Progenitor cell of endocrine pancreas (in vitro differentiated cells): ENCODE results near the gene CHST6. TPM values are rescaled to one million over a fixed set of nuclear protein-coding genes. Genes with fewer than 3 reads are reported as not detected.
"Not testable (repeated sequence)": the region's sequence is repeated elsewhere in the genome, so short reads cannot be mapped to it uniquely, and the experiment has no call there.

Source experiments
- DNase-seq: peaks from one replicate; pipeline ENCODE4 v3.0.0; 2021; ENCODE audit warnings: low spot score; ENCODE audit not compliant: unreplicated experiment
- H3K27ac Mint-ChIP-seq: 2 replicates; pipeline ENCODE4 v1.8.0; 2021; ENCODE audit warnings: mild to moderate bottlenecking, moderate library complexity, mixed read lengths
- H3K27me3 Mint-ChIP-seq: 2 replicates; pipeline ENCODE4 v1.8.0; 2021; ENCODE audit warnings: mixed read lengths
- H3K36me3 Mint-ChIP-seq: 2 replicates; pipeline ENCODE4 v1.8.0; 2022; ENCODE audit warnings: mixed read lengths; ENCODE audit not compliant: insufficient read depth
- H3K4me1 Mint-ChIP-seq: 2 replicates; pipeline ENCODE4 v1.8.0; 2021; ENCODE audit warnings: low read depth, mixed read lengths
- H3K4me3 Mint-ChIP-seq: 2 replicates; pipeline ENCODE4 v1.8.0; 2021; ENCODE audit warnings: low read depth, mild to moderate bottlenecking, moderate library complexity, mixed read lengths
- H3K9me3 Mint-ChIP-seq: 2 replicates; pipeline ENCODE4 v1.8.0; 2021; ENCODE audit warnings: low read depth, mixed read lengths
- total RNA-seq: library from RNA; stranded (reverse); gene quantifications from 2 replicates; pipeline ENCODE4 v1.2.1, GENCODE V29; 2021
- TF ChIP-seq, protein P1 (sequence below): fragments of 200-600 bp; sonication (generic); IDR thresholded peaks from one replicate; pipeline ENCODE4 v1.5.0; 2021; ENCODE audit warnings: antibody characterized with exemption, mild to moderate bottlenecking; ENCODE audit not compliant: unreplicated experiment

CHST6 gene
- total RNA-seq, 1 donor from 2014 or later, result 7.7 TPM

DNA sequence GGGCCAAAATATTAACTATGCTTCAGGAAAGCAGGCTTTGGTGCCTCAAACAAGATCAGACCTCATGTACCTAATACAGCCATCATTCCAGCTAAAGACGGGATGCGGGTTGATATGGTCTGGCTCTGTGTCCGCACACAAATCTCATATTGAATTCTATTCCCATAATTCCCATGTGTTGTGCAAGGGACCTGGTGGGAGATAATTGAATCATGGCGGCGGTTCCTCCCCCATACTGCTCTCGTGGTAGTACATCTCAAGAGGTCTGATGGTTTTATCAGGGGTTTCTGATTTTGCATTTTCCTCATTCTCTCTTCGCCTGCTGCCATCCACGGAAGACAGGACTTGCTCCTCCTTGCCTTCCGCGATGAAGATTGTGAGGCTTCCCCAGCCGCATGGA lies 19.1 kb upstream of the CHST6 start:
- Mint-ChIP-seq H3K36me3 (no peaks in the 10 kb centered on the region), H3K4me3 (no peak overlapping the region)

DNA sequence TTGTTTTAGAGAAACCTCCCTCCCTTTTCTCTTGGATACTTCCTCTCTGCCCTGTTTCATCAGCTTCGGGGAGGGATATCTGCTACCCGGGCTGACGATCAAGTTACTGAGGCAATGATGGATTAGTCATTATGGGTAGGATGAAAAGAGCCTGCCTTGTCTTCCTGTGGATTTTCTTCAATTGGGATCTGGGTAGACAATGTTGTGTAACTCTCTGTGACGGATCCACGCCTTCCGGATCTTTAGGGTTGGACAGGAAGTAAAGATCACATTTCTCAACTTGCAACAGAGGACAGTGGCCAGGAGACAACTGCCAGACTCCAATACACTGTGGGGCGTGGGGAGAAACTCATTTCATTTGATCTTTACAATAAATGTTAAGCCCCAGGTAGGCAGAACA lies 11.3 kb upstream of the CHST6 start:
- TF ChIP-seq, protein P1, sequence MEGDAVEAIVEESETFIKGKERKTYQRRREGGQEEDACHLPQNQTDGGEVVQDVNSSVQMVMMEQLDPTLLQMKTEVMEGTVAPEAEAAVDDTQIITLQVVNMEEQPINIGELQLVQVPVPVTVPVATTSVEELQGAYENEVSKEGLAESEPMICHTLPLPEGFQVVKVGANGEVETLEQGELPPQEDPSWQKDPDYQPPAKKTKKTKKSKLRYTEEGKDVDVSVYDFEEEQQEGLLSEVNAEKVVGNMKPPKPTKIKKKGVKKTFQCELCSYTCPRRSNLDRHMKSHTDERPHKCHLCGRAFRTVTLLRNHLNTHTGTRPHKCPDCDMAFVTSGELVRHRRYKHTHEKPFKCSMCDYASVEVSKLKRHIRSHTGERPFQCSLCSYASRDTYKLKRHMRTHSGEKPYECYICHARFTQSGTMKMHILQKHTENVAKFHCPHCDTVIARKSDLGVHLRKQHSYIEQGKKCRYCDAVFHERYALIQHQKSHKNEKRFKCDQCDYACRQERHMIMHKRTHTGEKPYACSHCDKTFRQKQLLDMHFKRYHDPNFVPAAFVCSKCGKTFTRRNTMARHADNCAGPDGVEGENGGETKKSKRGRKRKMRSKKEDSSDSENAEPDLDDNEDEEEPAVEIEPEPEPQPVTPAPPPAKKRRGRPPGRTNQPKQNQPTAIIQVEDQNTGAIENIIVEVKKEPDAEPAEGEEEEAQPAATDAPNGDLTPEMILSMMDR, result no peak
- peaks cover 3% of the 10 kb centered on the region for H3K9me3 Mint-ChIP-seq
- H3K27ac Mint-ChIP-seq, result no peak overlapping the region

More for the DNA sequence above, 19.1 kb upstream of the CHST6 start:
- TF ChIP-seq, protein P1, result no peak
- Mint-ChIP-seq H3K27me3 (no peaks in the 10 kb centered on the region), H3K4me1 (peaks cover 9% of the 10 kb centered on the region), H3K9me3 (no peaks in the 10 kb centered on the region), H3K27ac (no peak overlapping the region)
- no peak for DNase-seq

DNA sequence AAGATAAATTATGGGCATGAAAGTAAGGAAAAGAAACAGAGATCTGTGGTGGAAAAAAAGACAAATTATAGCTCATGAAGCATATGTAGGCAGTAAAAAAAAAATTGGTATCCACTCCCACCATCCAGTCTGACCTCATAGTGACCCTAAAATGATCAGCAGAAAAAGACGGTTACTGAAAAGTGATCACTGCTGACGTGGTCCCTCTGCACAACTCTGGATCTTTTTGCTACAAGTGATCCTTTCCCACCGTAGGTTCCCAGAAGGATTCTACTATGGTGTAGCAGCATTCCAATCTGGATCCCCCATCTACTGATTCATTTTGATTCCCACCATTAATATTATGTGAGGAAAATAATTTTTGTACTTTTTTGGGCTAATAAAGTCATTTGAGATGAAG lies 10.9 kb upstream of the CHST6 start:
- H3K36me3 Mint-ChIP-seq, result no peaks in the 10 kb centered on the region
- H3K27ac Mint-ChIP-seq, result no peak overlapping the region
- H3K27me3 Mint-ChIP-seq, result peaks cover 8% of the 10 kb centered on the region
- no peak overlapping the region for H3K4me3 Mint-ChIP-seq
- DNase-seq, result no peak
- peaks cover 3% of the 10 kb centered on the region for H3K4me1 Mint-ChIP-seq
- peaks cover 3% of the 10 kb centered on the region for H3K9me3 Mint-ChIP-seq
- TF ChIP-seq, protein P1, result no peak

More for the DNA sequence above, 11.3 kb upstream of the CHST6 start:
- Mint-ChIP-seq H3K36me3 (no peaks in the 10 kb centered on the region), H3K4me1 (peaks cover 3% of the 10 kb centered on the region), H3K4me3 (no peak overlapping the region), H3K27me3 (peaks cover 8% of the 10 kb centered on the region)
- DNase-seq, result no peak

DNA sequence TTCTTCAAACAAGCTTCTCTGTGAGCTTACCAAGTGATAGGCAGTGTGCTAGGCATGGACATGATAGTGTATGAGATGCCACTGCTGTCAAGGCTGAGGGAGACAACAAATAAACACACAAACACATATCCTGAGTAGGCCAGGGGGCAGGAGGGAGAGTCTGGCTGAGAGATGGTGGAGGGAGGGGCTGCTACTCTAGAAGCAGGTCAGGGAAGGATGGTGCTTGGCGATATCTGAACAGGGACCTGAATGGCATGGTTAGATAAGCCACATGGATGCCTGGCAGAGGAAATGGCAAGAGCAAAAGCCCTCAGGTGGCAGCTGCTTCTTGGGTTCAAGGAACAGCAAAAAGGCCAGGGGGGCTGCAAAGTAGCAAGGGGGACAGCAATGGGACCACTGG lies 8.6 kb upstream of the CHST6 start:
- Mint-ChIP-seq H3K27me3 (peaks cover 8% of the 10 kb centered on the region), H3K27ac (no peak overlapping the region), H3K4me1 (peaks cover 3% of the 10 kb centered on the region), H3K4me3 (no peak overlapping the region), H3K36me3 (no peaks in the 10 kb centered on the region), H3K9me3 (peaks cover 3% of the 10 kb centered on the region)
- DNase-seq, result no peak
- TF ChIP-seq, protein P1, result no peak

DNA sequence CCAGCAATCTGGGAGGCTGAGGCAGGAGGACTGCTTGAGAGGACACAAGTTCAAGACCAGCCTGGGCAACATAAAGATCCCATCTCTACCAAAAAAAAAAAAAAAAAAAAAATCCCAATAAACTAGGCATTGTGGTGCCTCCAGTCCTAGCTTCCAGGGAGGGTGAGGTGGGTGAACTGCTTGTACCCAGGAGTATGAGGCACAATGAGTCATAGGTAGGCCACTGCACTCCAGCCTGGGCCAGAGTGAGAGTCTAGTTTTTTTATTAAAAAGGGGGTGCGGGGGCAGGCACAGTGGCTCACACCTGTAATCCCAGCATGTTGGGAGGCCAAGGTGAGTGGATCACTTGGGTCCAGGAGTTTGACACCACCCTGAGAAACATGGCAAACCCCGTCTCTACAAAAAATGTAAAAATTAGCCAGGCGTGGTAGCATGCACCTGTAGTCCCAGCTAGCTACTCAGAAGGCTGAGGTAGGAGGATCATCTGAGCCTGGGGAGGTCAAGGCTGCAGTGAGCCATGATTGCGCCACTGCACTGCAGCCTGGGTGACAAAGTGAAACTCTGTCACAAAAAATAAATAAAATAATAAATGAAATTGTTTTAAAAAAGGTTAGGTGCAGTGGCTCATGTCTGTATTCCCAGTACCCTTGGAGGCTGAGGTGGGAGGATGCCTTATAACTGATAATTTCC lies 7.8 kb upstream of the CHST6 start:
- no peak for DNase-seq
- peaks cover 2% of the 10 kb centered on the region for H3K4me1 Mint-ChIP-seq
- TF ChIP-seq, protein P1, result no peak
- H3K27ac Mint-ChIP-seq, result no peak overlapping the region
- H3K9me3 Mint-ChIP-seq, result peaks cover 3% of the 10 kb centered on the region
- H3K36me3 Mint-ChIP-seq, result no peaks in the 10 kb centered on the region
- peaks cover 4% of the 10 kb centered on the region for H3K27me3 Mint-ChIP-seq
- no peak overlapping the region for H3K4me3 Mint-ChIP-seq

DNA sequence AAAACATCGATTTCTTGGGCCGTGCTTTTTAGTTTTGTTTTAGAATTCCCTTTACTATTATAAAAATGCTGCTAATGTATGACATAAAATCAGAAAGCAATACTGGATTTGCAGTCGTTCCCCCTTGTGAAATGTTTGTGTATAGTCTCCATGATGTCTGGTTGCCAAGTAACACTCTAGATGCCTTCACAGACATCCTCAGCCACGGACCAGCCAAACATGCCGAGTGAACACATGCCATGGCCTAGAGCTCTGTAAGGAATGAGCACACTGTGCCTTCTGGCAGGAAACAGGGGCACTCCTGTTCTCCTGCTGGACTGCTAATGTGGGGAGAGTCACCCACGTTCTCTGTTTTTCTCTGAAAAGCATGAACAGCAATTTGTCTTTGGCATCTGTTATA lies 6.6 kb upstream of the CHST6 start:
- H3K27me3 Mint-ChIP-seq, H3K4me1 Mint-ChIP-seq, H3K27ac Mint-ChIP-seq, H3K36me3 Mint-ChIP-seq, DNase-seq, H3K9me3 Mint-ChIP-seq, H3K4me3 Mint-ChIP-seq: not testable (repeated sequence)
